ENCODE measurements around the gene STRA6.
"Not testable (repeated sequence)": the region's sequence is repeated elsewhere in the genome, so short reads cannot be mapped to it uniquely, and the experiment has no call there.

STRA6 gene

GRCh38 chr15:74179101-74179841 lies 23.3 kb downstream of the STRA6 start:
- no peak for DNase-seq

- DNase-seq = no peak
Observed at GRCh38 chr15:74178326-74179100, 24.1 kb downstream of the STRA6 start.

GRCh38 chr15:74176262-74177214 lies 26.0 kb downstream of the STRA6 start:
- no peak for DNase-seq

GRCh38 chr15:74175271-74176191 lies 27.1 kb downstream of the STRA6 start:
- no peak for DNase-seq

GRCh38 chr15:74174958-74175253 lies 27.7 kb downstream of the STRA6 start:
- DNase-seq = no peak

- no peak for DNase-seq
Observed at GRCh38 chr15:74174219-74174957, 28.2 kb downstream of the STRA6 start.

GRCh38 chr15:74173380-74174218 lies 29.0 kb downstream of the STRA6 start, which contains the start of gene ISLR:
Gene ISLR, plus strand, starts transcription at chr15:74173710. Its CDS starts 1,149 bp downstream, at chr15:74174859.
- DNase-seq = no peak

- no peak for DNase-seq
Observed at GRCh38 chr15:74172701-74173379, 29.7 kb downstream of the STRA6 start.

- no peak for DNase-seq
Observed at GRCh38 chr15:74171965-74172541, 30.5 kb downstream of the STRA6 start.

GRCh38 chr15:74170875-74171578 lies 31.6 kb downstream of the STRA6 start:
- DNase-seq = no peak

GRCh38 chr15:74170071-74170844 lies 32.3 kb downstream of the STRA6 start:
- DNase-seq = no peak

- DNase-seq = no peak
Observed at GRCh38 chr15:74168711-74169126, 33.9 kb downstream of the STRA6 start.

- no peak for DNase-seq
Observed at GRCh38 chr15:74167891-74168331, 34.7 kb downstream of the STRA6 start.

GRCh38 chr15:74165461-74165860 lies 37.1 kb downstream of the STRA6 start:
- DNase-seq = no peak

GRCh38 chr15:74162195-74162536 lies 40.4 kb downstream of the STRA6 start:
- not testable (repeated sequence) for DNase-seq

GRCh38 chr15:74160390-74160789 lies 42.2 kb downstream of the STRA6 start:
- not testable (repeated sequence) for DNase-seq

GRCh38 chr15:74159773-74160172 lies 42.8 kb downstream of the STRA6 start:
- DNase-seq = no peak
